Caco-2 (cell line): ENCODE measurements around the gene SLC12A3. TPM values are rescaled to one million over a fixed set of nuclear protein-coding genes. Genes with fewer than 3 reads are reported as not detected.

Source experiments
- BruUV-seq: library from RNA; stranded (reverse); fragments of 400-500 nt; replicated peaks from 2 replicates; lab custom pipeline; 2021; lab: Mats Ljungman, UMichigan
- CTCF ChIA-PET: fragments of 300-600 bp; sonication (Branson Sonifier 250); formaldehyde crosslinking; loops from one replicate; lab custom pipeline; 2022; ENCODE audit warnings: antibody characterized with exemption; lab: Charles Lee
- POLR2A ChIA-PET: fragments of 300-600 bp; sonication (Branson Sonifier 250); formaldehyde crosslinking; loops from one replicate; lab custom pipeline; 2022; ENCODE audit warnings: antibody characterized with exemption; lab: Charles Lee
- DNase-seq, 2 experiments: peaks; one replicate each; pipeline versions ENCODE4 v3.0.0 to v3.0.0-alpha.2; 2020 to 2022
- H3K27me3 ChIP-seq: replicated peaks from 2 replicates; pipeline ENCODE4 v1.6.0; 2011; ENCODE audit warnings: low read length; ENCODE audit not compliant: control insufficient read depth, insufficient read depth
- H3K36me3 ChIP-seq: 2 replicates; pipeline ENCODE4 v1.5.1; 2011; ENCODE audit warnings: low read length; ENCODE audit not compliant: control insufficient read depth, insufficient read depth
- H3K4me1 ChIP-seq: fragments of 250-450 bp; sonication (Bioruptor Pico); 2 replicates; pipeline ENCODE4 v1.5.1; 2020; ENCODE audit warnings: mild to moderate bottlenecking
- H3K4me3 ChIP-seq: 2 replicates; pipeline ENCODE4 v1.5.1; 2011; ENCODE audit warnings: low read depth, mild to moderate bottlenecking, control low read depth, low read length
- H3K9me3 ChIP-seq: fragments of 250-450 bp; sonication (Bioruptor Pico); 2 replicates; pipeline ENCODE4 v1.5.1; 2020; ENCODE audit warnings: mild to moderate bottlenecking, moderate library complexity
- H3K27ac Mint-ChIP-seq: one replicate; pipeline ENCODE4 v1.8.0; 2022; ENCODE audit warnings: mixed read lengths; ENCODE audit not compliant: unreplicated experiment
- H3K27me3 Mint-ChIP-seq: one replicate; pipeline ENCODE4 v1.8.0; 2022; ENCODE audit warnings: mixed read lengths; ENCODE audit not compliant: insufficient read depth, unreplicated experiment
- H3K36me3 Mint-ChIP-seq: one replicate; pipeline ENCODE4 v1.8.0; 2022; ENCODE audit warnings: mild to moderate bottlenecking, mixed read lengths; ENCODE audit not compliant: insufficient read depth, unreplicated experiment
- H3K4me1 Mint-ChIP-seq: one replicate; pipeline ENCODE4 v1.8.0; 2022; ENCODE audit warnings: low read depth, mixed read lengths; ENCODE audit not compliant: unreplicated experiment
- H3K4me3 Mint-ChIP-seq: one replicate; pipeline ENCODE4 v1.8.0; 2022; ENCODE audit warnings: mild to moderate bottlenecking, moderate library complexity, mixed read lengths; ENCODE audit not compliant: unreplicated experiment
- H3K9me3 Mint-ChIP-seq: one replicate; pipeline ENCODE4 v1.8.0; 2022; ENCODE audit warnings: mixed read lengths; ENCODE audit not compliant: unreplicated experiment
- intact Hi-C: fragments of 100-400 bp; cut with micrococcal nuclease; formaldehyde crosslinking; loops from one replicate; pipeline ENCODE4 v1.10.0; 2022; ENCODE audit not compliant: unreplicated experiment
- total RNA-seq: library from RNA; stranded (reverse); gene quantifications from 2 replicates; pipeline ENCODE4 v1.2.3, GENCODE V29; 2022
- TF ChIP-seq, protein P1 (sequence below), 2 experiments: fragments of 200-600 bp in 1 of 2; IDR thresholded peaks; 1 replicate in 1 of 2; 2 replicates in 1 of 2; pipeline versions ENCODE4 v1.5.1 to v1.8.0; 2011 to 2022; ENCODE audit warnings: antibody characterized with exemption in 1 of 2, control low read depth in 1 of 2, inconsistent platforms in 1 of 2, low read depth in 1 of 2, low read length in 1 of 2, mild to moderate bottlenecking in 1 of 2, moderate library complexity in 1 of 2; ENCODE audit not compliant: insufficient read depth in 1 of 2, severe bottlenecking in 1 of 2, unreplicated experiment in 1 of 2

The SLC12A3 gene
- total RNA-seq, 1 experiment from 2014 or later: 0.73 TPM

DNA sequence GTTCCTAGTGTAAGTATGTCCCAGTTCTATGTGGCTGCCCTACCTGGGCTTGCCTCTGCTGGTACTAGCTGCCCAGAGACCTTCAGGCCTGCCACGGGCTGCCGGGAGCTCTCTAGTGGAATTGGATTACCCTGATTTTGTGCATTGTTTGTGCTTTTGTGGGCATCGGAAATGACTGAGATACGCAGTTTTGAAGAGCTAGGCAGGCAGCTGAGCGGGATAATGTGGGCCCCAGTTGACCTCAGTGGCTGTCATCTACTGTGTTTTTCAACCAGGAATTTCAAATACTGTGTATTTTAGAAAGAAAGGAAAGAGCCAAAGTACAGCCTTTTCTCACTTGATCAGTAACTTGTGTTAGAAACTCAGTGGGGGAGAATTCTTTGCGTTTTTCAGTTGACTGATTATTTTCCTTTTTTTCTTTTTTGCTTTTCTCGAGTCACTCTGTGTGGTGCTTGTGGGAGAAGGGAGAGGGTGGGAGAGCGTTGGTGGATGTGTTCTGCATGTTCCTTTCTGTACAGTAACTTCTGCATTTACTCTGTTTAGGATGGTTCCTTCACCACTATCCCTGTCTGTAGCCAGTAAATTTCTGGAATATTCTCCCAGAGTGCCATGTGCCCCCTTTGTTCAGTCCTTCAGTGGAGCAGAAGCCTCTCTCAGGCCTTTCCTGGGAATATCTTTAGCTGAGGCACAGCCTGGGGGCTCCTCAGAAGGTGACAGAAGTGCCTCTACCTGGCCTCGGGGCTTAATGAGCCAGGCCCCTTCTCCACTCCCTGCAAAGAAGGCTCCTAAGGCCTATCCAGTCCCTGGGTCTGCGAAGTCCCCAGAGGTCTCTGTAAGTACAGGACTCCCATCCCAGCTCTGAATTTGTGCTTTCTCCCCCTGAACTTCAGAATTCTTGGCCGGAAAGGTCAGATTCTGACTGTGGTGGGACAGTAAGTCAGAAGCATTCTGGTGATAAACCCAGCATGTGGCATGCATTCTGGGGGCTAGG lies 15.0 kb upstream of the SLC12A3 start:
- no peaks in the 10 kb centered on the region for H3K27me3 ChIP-seq
- H3K4me1 ChIP-seq: peaks cover 45% of the 10 kb centered on the region
- 0 out of 2 replicates have a peak, but pooled peaks cover 1% of the 10 kb centered on the region for H3K36me3 ChIP-seq
- Mint-ChIP-seq H3K4me1 (peaks cover 38% of the 10 kb centered on the region), H3K27ac (peak overlapping the region; percentile 77), H3K27me3 (no peaks in the 10 kb centered on the region), H3K36me3 (peaks cover 6% of the 10 kb centered on the region), H3K9me3 (no peaks in the 10 kb centered on the region), H3K4me3 (no peak overlapping the region)
- POLR2A ChIA-PET: interaction anchor here (0.6 kb wide), 1 partner anchor 11 kb away, joined by 3 read pairs; no protein-coding TSS in a partner anchor
- H3K9me3 ChIP-seq: no peaks in the 10 kb centered on the region
- TSS peak; percentile 22 for BruUV-seq
- DNase-seq: peak in 1 of 2 experiments; percentile 42
- CTCF ChIA-PET: interaction anchor here (0.6 to 2.7 kb wide), 3 partner anchors 20 to 244 kb away, joined by 3 to 17 read pairs (median 8); no protein-coding TSS in a partner anchor
- intact Hi-C loops: loop anchor here (1.0 kb wide), 1 partner anchor 11 kb away; no protein-coding TSS in a partner anchor
- TF ChIP-seq, protein P1, sequence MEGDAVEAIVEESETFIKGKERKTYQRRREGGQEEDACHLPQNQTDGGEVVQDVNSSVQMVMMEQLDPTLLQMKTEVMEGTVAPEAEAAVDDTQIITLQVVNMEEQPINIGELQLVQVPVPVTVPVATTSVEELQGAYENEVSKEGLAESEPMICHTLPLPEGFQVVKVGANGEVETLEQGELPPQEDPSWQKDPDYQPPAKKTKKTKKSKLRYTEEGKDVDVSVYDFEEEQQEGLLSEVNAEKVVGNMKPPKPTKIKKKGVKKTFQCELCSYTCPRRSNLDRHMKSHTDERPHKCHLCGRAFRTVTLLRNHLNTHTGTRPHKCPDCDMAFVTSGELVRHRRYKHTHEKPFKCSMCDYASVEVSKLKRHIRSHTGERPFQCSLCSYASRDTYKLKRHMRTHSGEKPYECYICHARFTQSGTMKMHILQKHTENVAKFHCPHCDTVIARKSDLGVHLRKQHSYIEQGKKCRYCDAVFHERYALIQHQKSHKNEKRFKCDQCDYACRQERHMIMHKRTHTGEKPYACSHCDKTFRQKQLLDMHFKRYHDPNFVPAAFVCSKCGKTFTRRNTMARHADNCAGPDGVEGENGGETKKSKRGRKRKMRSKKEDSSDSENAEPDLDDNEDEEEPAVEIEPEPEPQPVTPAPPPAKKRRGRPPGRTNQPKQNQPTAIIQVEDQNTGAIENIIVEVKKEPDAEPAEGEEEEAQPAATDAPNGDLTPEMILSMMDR (IDR thresholded peaks at IDR 0.05; ENCODE audit: insufficient read depth in 1 of 2, low read depth in 1 of 2, low read length in 1 of 2, severe bottlenecking in 1 of 2, unreplicated experiment in 1 of 2): no peak
- H3K4me3 ChIP-seq: no peak overlapping the region

DNA sequence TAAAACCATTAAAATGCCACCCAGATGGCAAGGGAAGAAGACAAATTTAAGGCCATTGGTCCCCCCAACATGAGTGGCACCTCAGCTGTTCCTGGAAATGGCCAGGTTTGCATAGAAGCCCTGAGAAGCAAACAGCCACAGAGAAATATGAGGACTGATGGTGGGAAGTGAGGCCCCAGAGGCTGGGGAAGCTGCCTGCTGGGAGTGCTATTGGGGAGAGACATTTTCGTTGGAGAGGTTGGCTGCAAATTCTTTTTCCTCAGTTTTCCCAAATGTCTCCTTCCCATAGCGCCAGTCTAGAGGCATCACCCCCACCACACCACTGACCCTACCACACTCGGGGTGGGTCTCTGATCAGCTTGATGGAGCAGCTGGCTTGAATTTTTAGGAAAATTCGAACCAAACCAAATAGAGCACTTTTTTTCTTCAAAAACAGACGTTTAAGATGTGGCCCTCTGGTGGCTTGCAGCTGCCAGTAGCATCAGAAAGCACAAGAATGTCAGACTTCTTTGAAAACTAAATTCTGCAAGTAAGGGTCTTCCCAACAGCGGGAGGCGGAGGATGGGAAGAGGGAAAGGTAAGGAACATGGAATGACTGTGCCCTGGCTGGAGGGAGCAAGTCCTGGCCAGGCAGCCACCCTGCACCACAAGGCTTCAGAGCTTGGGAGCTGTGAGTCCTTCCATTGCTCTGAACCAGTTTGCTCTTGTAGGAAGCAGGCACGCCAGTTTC lies 13.2 kb upstream of the SLC12A3 start:
- H3K36me3 Mint-ChIP-seq: no peaks in the 10 kb centered on the region
- H3K4me1 Mint-ChIP-seq: peaks cover 54% of the 10 kb centered on the region
- DNase-seq: no peak
- Histone ChIP-seq H3K9me3 (no peaks in the 10 kb centered on the region), H3K27me3 (no peaks in the 10 kb centered on the region), H3K36me3 (no peaks in the 10 kb centered on the region), H3K4me1 (peaks cover 63% of the 10 kb centered on the region), H3K4me3 (no peak overlapping the region)
- H3K27me3 Mint-ChIP-seq: no peaks in the 10 kb centered on the region
- TF ChIP-seq, protein P1 (IDR thresholded peaks at IDR 0.05; ENCODE audit: insufficient read depth in 1 of 2, low read depth in 1 of 2, low read length in 1 of 2, severe bottlenecking in 1 of 2, unreplicated experiment in 1 of 2): peak; percentile 74 to 86
- POLR2A ChIA-PET: no interaction called here
- intact Hi-C loops: loop anchor here (1.0 kb wide), 1 partner anchor 59 kb away; no protein-coding TSS in a partner anchor
- H3K9me3 Mint-ChIP-seq: no peaks in the 10 kb centered on the region
- no peak overlapping the region for H3K4me3 Mint-ChIP-seq
- BruUV-seq: no TSS peak
- CTCF ChIA-PET: interaction anchor here (0.6 to 2.7 kb wide), 6 partner anchors 9 to 401 kb away, joined by 4 to 17 read pairs (median 6); partner anchors contain the start of gene NUDT21
- peak overlapping the region; percentile 77 for H3K27ac Mint-ChIP-seq

DNA sequence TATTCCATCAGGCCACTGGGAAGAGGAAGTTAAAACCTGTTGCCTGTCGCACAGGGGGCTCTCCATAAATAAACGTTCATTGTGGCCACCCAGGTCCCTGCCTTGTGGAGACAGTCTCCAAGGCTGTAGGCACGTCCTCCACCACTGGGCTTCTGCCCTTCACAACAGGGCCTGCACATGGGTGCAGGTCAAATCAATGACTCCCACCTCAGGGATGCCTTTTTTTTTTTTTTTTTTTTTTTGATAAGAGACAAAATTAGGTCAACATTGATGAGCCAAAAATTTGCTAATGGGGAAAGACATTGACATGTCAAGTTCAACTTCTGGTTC lies 12.6 kb upstream of the SLC12A3 start:
- intact Hi-C loops: loop anchor here (1.0 kb wide), 1 partner anchor 59 kb away; no protein-coding TSS in a partner anchor
- Mint-ChIP-seq H3K4me1 (peaks cover 59% of the 10 kb centered on the region), H3K27ac (peak overlapping the region; percentile 77), H3K27me3 (no peaks in the 10 kb centered on the region), H3K4me3 (no peak overlapping the region), H3K9me3 (no peaks in the 10 kb centered on the region), H3K36me3 (no peaks in the 10 kb centered on the region)
- no TSS peak for BruUV-seq
- ChIA-PET CTCF (interaction anchor here (0.6 to 2.7 kb wide), 5 partner anchors 9 to 60 kb away, joined by 4 to 17 read pairs (median 6); no protein-coding TSS in a partner anchor), POLR2A (no interaction called here)
- no peaks in the 10 kb centered on the region for H3K9me3 ChIP-seq
- peaks cover 67% of the 10 kb centered on the region for H3K4me1 ChIP-seq
- TF ChIP-seq, protein P1 (IDR thresholded peaks at IDR 0.05; ENCODE audit: insufficient read depth in 1 of 2, low read depth in 1 of 2, low read length in 1 of 2, severe bottlenecking in 1 of 2, unreplicated experiment in 1 of 2): no peak
- no peak overlapping the region for H3K4me3 ChIP-seq
- no peaks in the 10 kb centered on the region for H3K27me3 ChIP-seq
- no peaks in the 10 kb centered on the region for H3K36me3 ChIP-seq
- DNase-seq: no peak
